HG03175 (cell line): ENCODE results near the gene TMEM185B.
"Not testable (repeated sequence)": the region's sequence is repeated elsewhere in the genome, so short reads cannot be mapped to it uniquely, and the experiment has no call there.

Source experiments
- ATAC-seq: cut with Tn5 transposase; IDR thresholded peaks from one replicate; pipeline ENCODE4 v1.9.1; 2021; ENCODE audit warnings: mild to moderate bottlenecking, moderate library complexity; ENCODE audit not compliant: unreplicated experiment

Gene TMEM185B

DNA sequence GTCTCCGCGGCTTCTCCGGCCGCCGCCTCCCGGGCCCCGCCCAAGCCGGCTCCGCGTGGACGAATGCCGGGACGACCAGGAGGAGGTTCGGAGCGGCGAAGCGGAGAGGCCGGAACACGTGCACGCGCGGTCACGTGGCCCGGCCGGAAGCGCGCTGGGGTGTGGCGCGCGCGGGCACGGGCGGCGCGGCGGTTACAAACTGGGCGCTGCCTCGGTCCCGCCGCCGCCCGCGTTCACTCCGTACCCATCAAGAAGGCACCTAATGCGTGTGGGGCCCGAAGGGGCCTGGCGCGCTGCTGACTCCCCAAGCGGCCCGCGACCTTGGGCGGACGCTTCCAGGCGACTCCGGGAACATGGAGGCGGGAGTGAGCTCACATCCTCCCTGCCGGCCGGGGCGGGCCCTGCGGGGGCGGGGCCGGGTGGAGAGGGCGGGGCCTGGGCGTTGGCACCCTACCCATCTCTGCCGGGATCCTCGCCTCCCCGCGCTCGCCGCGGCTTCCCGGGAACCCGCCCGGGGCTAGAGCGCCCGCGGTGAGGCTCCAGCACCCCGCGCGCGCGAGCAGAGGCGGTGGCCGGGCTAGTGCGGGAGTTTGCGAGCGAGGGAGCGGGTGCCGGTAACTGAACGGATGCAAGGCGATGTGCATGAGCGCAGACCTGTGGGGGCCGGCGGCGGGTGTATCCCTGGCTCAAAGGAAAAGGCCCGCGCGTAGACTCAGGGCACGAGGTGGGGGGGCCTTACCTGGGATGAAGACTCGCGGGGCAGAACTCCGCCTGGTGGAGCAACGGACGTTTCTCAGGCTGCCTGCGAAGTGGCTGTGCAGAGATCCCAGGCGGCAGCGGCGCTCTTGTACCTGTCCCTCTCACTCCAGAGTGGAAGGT is at the start of gene TMEM185B:
TSS of gene TMEM185B (minus strand) at position 367 of the 879 bp plus-strand sequence. CDS start 424 bp downstream, outside the sequence.
- peak; percentile 87 for ATAC-seq

DNA sequence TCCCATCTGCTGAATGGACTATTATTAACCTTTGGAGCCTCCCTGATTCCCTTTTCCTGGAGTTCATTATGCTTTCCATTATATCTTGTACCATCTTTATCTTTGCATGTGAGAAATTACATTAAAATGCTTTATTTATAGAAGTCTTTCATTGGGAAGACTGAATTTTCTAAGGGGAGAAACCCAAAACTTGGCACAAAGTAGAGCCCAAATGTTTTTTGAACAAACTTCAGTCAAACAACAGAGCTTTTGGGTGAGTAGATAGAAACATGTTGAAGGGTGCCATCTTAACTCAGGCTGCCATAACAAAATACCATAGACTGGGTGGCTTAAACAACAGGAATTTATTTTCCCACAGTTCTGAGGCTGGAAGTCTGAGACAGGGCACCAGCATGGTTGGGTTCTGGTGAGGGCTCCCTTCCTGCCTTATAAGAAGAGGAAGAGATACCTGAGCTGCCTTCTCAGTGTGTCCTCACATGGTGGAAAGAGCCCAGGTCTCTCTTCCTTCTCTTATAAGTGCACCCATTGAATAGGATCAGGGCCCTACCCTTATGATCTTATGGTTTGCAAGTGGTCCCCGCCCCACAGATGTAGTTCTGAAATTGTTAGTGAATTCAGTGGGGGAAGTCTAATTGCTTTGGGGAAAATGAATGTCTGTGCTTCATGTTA is 48.6 kb upstream of the TMEM185B start:
- ATAC-seq: no peak

- ATAC-seq: no peak
Observed at GRCh38 chr2:120269816-120270215, 46.6 kb upstream of the TMEM185B start.

GRCh38 chr2:120269076-120269744 is 46.0 kb upstream of the TMEM185B start:
- no peak for ATAC-seq

- ATAC-seq: no peak
Observed at GRCh38 chr2:120267348-120267747, 44.1 kb upstream of the TMEM185B start.

- no peak for ATAC-seq
Observed at GRCh38 chr2:120265006-120265405, 41.8 kb upstream of the TMEM185B start.

GRCh38 chr2:120262761-120263428 is 39.7 kb upstream of the TMEM185B start:
- no peak for ATAC-seq

GRCh38 chr2:120262150-120262549 is 39.0 kb upstream of the TMEM185B start:
- ATAC-seq: no peak

DNA sequence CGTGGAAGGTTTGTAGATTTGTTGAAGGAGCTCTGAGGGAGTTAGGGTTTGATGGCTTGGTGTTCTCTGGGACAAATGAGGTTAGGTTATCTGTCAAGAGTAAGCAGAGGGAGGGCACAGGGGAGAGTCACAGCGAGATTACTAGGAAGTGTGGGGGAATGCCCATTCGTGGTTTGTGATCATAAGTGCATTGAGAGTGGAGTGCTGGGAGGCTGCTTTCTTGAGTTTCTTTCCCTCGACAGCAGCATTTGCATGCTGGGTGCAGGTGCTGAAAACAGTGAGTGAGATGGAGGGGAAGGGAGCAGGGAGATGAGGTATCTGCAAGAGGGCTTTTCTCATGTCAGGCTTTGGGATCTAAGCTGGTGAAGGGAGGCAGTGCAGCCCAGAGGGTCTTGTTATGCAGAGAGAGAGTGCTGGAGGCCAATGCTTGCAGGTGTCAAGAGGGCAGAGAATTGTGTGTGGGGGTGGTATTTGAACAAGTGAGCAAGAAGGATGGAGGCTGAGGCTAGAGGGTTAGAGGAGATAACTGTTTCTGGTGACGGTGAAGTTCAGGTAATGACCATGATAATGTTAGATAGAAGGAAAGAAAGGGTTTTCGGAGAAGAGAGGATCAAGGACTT is 38.3 kb upstream of the TMEM185B start:
- no peak for ATAC-seq

DNA sequence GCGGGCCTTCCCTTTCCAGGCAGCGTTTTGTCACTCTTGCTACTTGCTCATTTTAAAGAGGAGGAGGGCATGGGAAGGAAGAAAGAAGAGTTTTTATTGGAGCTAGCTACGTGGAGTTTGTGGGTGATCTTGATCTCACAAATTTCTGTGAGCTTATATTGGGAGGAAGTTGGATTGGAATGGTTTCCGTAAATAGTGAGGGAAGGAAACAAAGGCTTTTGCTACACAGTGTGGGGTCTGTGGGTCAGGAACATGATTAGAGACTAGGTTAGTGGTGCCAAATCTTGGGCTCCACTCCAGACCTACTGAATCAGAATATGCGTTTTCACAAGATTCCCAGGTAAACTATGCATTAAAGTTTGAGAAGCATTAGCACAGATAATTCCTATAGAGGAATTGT is 37.5 kb upstream of the TMEM185B start:
- ATAC-seq: no peak

- ATAC-seq: not testable (repeated sequence)
Observed at GRCh38 chr2:120259939-120260338, 36.7 kb upstream of the TMEM185B start.

GRCh38 chr2:120258196-120258595 is 35.0 kb upstream of the TMEM185B start:
- ATAC-seq: no peak

GRCh38 chr2:120257522-120257921 is 34.3 kb upstream of the TMEM185B start:
- no peak for ATAC-seq

DNA sequence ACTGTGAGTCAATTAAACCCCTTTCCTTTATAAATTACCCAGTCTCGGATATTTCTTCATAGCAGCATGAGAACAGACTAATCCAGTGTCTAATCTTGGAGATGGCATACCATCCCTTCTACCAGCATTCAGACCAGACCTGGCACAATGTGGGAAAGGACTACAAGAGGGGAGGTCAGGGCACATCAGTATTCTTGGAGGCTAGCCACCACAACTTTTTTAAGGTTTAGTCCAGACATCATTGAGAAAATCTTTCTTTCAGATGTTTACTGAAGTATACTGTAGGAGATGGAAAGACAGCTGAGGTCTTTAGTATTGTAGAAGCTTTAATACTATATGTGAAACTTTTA is 33.4 kb upstream of the TMEM185B start:
- no peak for ATAC-seq

DNA sequence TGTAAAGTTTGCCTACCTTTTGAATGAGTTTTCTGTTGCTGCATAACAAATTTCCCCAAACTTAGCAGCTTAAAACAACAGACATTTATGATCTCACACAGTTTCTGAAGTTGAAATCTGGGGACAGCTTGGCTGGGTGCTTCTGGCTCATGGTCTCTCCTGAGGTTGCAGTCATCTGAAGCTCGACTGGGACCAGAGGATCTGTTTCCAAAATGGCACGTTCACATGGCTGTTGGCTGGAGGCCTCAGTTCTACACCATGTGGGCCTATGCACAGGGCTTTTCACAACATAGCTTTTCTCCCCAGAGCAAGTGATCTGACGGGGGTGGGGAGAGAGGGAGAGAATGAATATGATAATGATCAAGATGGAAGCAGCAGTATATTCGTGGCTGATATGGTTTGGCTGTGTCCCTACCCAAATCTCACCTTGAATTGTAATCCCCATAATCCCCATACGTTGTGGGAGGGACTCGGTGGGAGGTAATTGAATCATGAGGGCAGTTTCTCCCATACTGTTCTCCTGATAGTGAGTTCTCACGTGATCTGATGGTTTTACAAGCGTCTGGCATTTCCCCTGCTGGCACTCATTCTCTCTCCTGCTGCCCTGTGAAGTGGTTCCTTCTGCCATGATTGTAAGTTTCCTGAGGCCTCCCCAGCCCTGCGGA is 32.9 kb upstream of the TMEM185B start:
- ATAC-seq: no peak

DNA sequence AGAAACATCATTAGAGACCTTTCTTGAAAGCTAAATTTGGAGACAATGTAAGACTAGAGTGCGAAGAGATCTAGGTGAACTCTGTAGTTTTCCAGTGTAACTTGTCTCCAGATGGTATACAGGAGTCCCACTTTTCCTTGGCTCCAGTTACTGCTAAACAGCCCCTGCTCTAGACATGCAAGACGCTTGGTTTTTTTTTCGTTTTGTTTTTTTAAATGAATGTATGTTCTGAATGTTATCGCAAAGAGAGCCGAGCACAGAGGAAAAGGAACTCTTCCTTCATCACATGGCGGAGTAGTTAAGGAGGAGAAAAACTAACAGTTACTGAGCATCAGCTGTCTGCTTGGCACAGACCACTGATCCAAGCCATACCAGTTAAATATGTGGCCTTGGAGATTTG is 31.9 kb upstream of the TMEM185B start:
- ATAC-seq: no peak

DNA sequence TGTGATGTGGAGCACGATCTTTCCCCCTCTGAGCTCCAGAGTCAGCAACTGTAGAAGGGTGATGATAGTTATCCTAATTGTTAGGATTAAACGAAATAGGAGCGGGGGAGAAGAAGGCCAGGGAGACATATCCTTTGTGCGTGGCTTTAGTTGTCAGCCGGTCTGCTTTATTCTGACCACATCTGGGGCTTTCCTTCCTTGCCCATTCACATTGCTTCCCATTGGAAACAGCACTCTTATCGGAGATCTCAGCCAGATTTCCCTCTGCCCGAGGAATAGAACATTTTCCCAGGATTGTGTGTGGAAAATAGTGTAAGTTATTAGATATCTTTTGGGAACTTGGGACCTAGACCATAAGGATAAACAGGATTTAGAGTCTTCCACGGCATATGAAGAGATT is 31.0 kb upstream of the TMEM185B start:
- ATAC-seq: no peak

- ATAC-seq: peak; percentile 35
Observed at GRCh38 chr2:120253021-120253882, 30.1 kb upstream of the TMEM185B start.
